Measurements from ENCODE around the gene AFF3.

DNA sequence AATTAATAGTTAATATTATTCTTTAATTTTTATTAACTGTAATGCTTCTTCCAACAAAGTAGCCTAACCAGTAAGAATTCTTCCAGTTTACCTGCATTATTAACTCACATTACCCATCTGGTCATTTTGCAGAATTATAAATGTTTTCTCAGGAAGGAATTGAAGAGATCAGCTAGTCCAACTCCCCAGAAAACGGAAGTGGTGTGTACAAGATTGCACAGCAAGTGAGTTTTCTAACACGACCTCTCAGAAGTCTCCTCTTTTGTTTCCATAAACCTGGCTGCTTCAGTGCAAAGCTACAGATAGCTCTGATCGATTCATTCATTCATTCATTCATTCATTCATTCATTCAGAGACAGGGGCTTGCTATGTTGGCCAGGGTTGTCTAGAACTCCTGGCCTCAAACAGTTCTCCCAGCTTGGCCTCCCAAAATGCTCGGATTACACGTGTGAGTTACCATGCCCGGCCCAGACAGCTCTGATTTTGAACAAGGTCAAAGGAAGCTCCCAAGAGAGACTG, 523.8 kb downstream of the AFF3 start:
- TF ChIP-seq, protein P1, sequence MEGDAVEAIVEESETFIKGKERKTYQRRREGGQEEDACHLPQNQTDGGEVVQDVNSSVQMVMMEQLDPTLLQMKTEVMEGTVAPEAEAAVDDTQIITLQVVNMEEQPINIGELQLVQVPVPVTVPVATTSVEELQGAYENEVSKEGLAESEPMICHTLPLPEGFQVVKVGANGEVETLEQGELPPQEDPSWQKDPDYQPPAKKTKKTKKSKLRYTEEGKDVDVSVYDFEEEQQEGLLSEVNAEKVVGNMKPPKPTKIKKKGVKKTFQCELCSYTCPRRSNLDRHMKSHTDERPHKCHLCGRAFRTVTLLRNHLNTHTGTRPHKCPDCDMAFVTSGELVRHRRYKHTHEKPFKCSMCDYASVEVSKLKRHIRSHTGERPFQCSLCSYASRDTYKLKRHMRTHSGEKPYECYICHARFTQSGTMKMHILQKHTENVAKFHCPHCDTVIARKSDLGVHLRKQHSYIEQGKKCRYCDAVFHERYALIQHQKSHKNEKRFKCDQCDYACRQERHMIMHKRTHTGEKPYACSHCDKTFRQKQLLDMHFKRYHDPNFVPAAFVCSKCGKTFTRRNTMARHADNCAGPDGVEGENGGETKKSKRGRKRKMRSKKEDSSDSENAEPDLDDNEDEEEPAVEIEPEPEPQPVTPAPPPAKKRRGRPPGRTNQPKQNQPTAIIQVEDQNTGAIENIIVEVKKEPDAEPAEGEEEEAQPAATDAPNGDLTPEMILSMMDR (conservative IDR thresholded peaks at IDR 0.05; ENCODE audit: low read depth, low read length) = no peak
- TF ChIP-seq BHLHE40 (IDR thresholded peaks at IDR 0.05; ENCODE audit: low read depth, low read length) (no peak), CHD1 (IDR thresholded peaks at IDR 0.05; ENCODE audit: low read depth, low read length) (no peak), MXI1 (IDR thresholded peaks at IDR 0.05; ENCODE audit: borderline replicate concordance, low read depth, low read length) (no peak), POLR2A (IDR thresholded peaks at IDR 0.05; ENCODE audit: low read depth, low read length) (no peak)

Measured in IMR-90 (cell line).